Heart left ventricle (tissue), 16 donors: Measurements from ENCODE around the gene COL23A1. TPM values are rescaled to one million over a fixed set of nuclear protein-coding genes. Genes with fewer than 3 reads are reported as not detected.

Experiments used
- ATAC-seq, 4 donors: fragments of 200-7000 bp; cut with Tn5 transposase; one replicate each; pipeline ENCODE4 v1.9.1; 2020 to 2022; ENCODE audit warnings: moderate library complexity in 4 of 4, mild to moderate bottlenecking in 3 of 4, moderate number of reproducible peaks in 1 of 4
- DNase-seq, 5 donors: peaks; one replicate each; pipeline ENCODE4 v3.0.0-alpha.2; 2020
- H3K27ac ChIP-seq, 12 donors: fragments of 200-600 bp; sonication (generic) in 4 of 12; one replicate each; pipeline versions ENCODE4 v1.5.0 to v1.8.0; 2016 to 2022; ENCODE audit warnings: mild to moderate bottlenecking in 2 of 12
- H3K27me3 ChIP-seq, 9 donors: fragments of 200-600 bp; sonication (generic) in 2 of 9; one replicate each; pipeline versions ENCODE4 v1.5.1 to v1.8.0; 2016 to 2022; ENCODE audit warnings: mild to moderate bottlenecking in 3 of 9
- H3K36me3 ChIP-seq, 9 donors: fragments of 200-600 bp; sonication (generic) in 2 of 9; one replicate each; pipeline versions ENCODE4 v1.5.0 to v1.8.0; 2018 to 2022; ENCODE audit warnings: mild to moderate bottlenecking in 2 of 9
- H3K4me1 ChIP-seq, 12 donors: fragments of 200-600 bp; sonication (generic) in 4 of 12; one replicate each; pipeline versions ENCODE4 v1.5.0 to v1.8.0; 2016 to 2022; ENCODE audit warnings: mild to moderate bottlenecking in 3 of 12
- H3K4me3 ChIP-seq, 12 donors: fragments of 200-600 bp; sonication (generic) in 4 of 12; one replicate each; pipeline versions ENCODE4 v1.5.0 to v1.8.0; 2017 to 2022; ENCODE audit warnings: mild to moderate bottlenecking in 9 of 12, moderate library complexity in 4 of 12
- H3K9me3 ChIP-seq, 12 donors: fragments of 200-600 bp; sonication (generic) in 4 of 12; one replicate each; pipeline versions ENCODE4 v1.5.0 to v1.8.0; 2016 to 2022; ENCODE audit warnings: mild to moderate bottlenecking in 1 of 12
- CTCF ChIP-seq, 12 donors: fragments of 200-600 bp; sonication (generic) in 4 of 12; IDR thresholded peaks; one replicate each; pipeline versions ENCODE4 v1.5.0 to v1.8.0; 2018 to 2022; ENCODE audit warnings: antibody characterized with exemption in 12 of 12, mild to moderate bottlenecking in 5 of 12
- POLR2A ChIP-seq, 2 donors: fragments of 450-650 bp; IDR thresholded peaks; one replicate each; pipeline ENCODE4 v1.6.1; 2017; ENCODE audit warnings: antibody characterized with exemption in 2 of 2, mild to moderate bottlenecking in 2 of 2, moderate library complexity in 2 of 2
- WGBS, 4 donors: extraction: QIAGEN DNeasy Blood & Tissue Kit in 2 of 4; methylation state at CpG; one replicate each; pipeline versions ENCODE4 v1.1.5 to v1.1.7; 2013 to 2018; 5-methylcytosine and 5-hydroxymethylcytosine counted together
- intact Hi-C, 10 donors: fragments of 100-400 bp; cut with DNase I; formaldehyde crosslinking; loops; one replicate each; pipeline versions ENCODE4 v1.11.1 to v1.14.2; 2022
- polyA plus RNA-seq, 2 donors: library from polyadenylated mRNA; stranded (reverse); fragments of 200-250 nt; gene quantifications; one replicate each; pipeline ENCODE4 v1.2.3, GENCODE V29; 2013
- total RNA-seq, 9 donors: library from RNA; depleted of rRNA in 2 of 9; stranded (reverse); fragments of >200 nt in 2 of 9; fragmentation: NEBNext Ultra II Directional in 3 of 9; extraction: Animal tissue kit (Norgen Biotek cat#: 25700) in 3 of 9; gene quantifications; one replicate each; pipeline versions ENCODE4 v1.1.0 to v1.2.4, GENCODE V29; 2016 to 2023
- donor health status: ischemic (EF 13 %, LVEDD 7.1; RV severe dilation, severe dysfunction).
- donor health status: healthy with polysubstance abuse.
- donor health status: DM: no; HTN: yes; CAD: no.
- donor health status: DM: no; HTN: no; CAD: no.
- donor health status: ischemic (EF 25% LVEDD 6.9; RV normal size, moderate dysfunction).
- donor health status: ischemic (EF 25% LVEDD 5.7; RV mildly dilated, moderate dysfunction).
- donor health status: healthy.
- donor health status: DM: yes; HTN: yes; CAD: no.
- donor health status: ischemic (EF 35%, LVEDD 5.7; RV mildly dilated, moderate dysfunction).
- donor health status: nonischemic (EF 11% LVEDD 7.7; RV severe dilation, severe dysfunction).
- donor health status: DM: yes; HTN: yes; CAD: no.
- donor health status: PGD.
- donor health status: ischemic (EF 29% LVEDD 5.4; RV normal size, mild dysfunction).
- donor health status: nonischemic (EF 23%, LVEDD 6.1; RV moderate dilation, normal function).

Gene COL23A1
- total and polyA plus RNA-seq, 11 donors = 6.0 to 33.0 (median 18.8) TPM

DNA sequence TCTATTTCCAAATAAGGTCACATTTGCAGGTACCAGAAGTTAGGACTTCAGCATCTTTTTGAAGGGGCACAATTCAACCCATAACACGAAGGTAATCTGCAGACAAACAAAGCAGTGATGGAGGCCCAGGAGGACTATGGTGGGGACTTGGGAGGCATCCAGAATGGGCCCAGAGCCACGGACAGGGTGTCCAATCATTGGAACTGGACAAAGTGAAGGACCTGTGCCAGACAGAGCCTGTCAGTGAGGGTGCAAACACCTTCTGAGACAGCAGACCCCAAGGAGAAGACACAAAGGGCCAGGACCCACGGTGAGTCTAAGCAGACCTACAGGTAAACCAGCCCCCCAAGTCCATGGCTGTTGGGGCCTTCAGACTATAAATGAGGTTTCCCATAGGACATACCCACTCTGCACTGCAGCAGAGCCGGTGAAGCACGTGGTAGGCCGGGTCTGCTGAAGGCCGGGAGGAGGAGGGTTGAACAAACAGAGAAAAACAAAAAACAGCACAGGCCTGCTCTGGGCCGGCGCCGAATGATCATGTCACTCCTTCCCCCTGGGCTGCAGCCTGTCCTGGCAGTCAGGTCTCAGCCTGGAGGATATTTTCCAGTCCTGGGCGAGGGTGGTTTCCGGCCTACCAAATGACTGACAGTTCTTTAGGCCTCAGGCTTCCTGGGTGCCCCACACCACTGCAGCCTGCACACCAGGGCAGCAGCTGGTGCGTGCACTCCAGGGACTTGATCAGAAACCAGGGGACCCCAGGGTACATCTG, 84.4 kb downstream of the COL23A1 start:
- no peak for DNase-seq
- Histone ChIP-seq H3K4me1 (peaks cover 0 to 7% (median 0%) of the 10 kb centered on the region in 12 donors), H3K9me3 (peaks cover 0 to 12% (median 0%) of the 10 kb centered on the region in 12 donors), H3K36me3 (no peaks in the 10 kb centered on the region), H3K27ac (peak overlapping the region in 1 of 12 donors; percentile 25), H3K4me3 (no peak overlapping the region), H3K27me3 (no peaks in the 10 kb centered on the region)
- intact Hi-C loops = no loop called here
- 78 to 89% (median 84%) methylated on average over 12 to 13 of the region's 13 CpGs for WGBS, 4 donors
- no peak for TF ChIP-seq CTCF (IDR thresholded peaks at IDR 0.05)
- no peak for TF ChIP-seq POLR2A (IDR thresholded peaks at IDR 0.05)
- ATAC-seq = peak in 3 of 4 donors; percentile 13 to 59 (median 58)

DNA sequence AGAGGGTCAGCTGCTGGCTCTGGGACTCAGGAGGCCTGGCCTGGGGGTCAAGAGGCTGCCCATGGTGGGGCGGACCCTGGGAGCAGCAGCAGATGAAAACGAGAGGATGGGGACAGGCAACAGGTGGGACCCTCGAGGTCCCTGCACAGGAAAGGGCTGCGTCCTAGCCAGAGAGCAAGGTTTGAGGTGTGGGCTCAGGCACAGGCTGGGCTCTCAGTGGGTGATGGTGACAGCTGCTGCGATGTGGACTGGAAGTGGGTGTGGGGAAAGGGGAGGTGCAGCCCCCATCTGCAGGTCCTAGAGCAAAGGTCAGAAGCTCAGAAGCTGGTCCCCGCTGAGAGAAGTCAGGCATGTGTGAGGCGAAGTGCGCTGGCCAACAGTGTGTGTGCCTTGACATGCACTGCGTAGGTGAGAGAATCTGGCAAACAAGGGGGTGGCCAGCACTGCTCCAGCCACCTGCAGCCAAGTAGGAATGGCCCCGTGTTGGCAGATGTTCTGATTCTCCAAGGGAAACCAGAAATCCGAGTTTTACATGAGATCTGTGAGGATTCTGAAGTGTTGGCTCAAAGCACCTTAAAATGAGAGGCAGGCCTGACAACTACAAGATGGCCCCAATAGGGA, 85.7 kb downstream of the COL23A1 start:
- no peaks in the 10 kb centered on the region for H3K36me3 ChIP-seq
- H3K27ac ChIP-seq = no peak overlapping the region
- WGBS, 4 donors = 82 to 86% (median 83%) methylated on average over 11 of the region's 11 CpGs
- no peak for TF ChIP-seq CTCF (IDR thresholded peaks at IDR 0.05)
- H3K9me3 ChIP-seq = peaks cover 0 to 19% (median 0%) of the 10 kb centered on the region in 12 donors
- intact Hi-C loops = no loop called here
- H3K4me3 ChIP-seq = no peak overlapping the region
- no peak for DNase-seq
- H3K4me1 ChIP-seq = peaks cover 0 to 7% (median 0%) of the 10 kb centered on the region in 12 donors
- ATAC-seq = no peak
- no peaks in the 10 kb centered on the region for H3K27me3 ChIP-seq

DNA sequence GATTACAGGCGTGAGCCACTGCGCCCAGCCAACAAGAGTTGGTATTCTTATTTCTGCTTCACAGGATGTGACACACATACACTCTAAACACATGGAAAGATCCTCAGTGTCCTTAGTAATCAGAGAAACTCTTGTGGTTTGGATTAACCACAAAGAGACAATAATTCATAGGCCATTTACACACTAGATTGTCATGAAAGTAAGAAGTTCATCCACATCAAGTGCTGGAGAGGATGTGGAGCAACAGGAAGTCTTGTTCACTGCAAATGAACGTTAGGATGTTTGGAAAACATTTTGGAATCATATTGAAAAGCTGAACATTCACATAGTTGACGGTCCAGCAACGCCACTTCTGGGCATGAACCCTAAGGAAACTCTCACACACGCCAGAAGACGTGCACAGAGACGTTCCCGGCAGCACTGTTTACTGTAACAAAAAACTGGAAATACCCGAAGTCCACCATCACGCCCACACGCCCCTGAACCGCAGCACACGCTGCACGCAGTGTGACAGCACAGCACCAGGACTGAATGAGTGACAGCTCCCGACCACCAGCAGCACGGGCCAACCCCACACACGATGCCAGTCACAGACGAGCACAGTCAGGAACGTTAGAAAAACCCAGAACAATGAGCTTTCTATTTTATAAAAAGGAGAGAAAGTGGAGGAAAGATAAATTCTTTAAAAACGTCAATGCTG, 87.6 kb downstream of the COL23A1 start:
- DNase-seq = no peak
- intact Hi-C loops = loop anchor here in 1 of 10 donors (2.0 kb wide), 1 partner anchor 34 kb away; no protein-coding TSS in a partner anchor

More for the DNA sequence above, 87.6 kb downstream of the COL23A1 start:
- ATAC-seq = no peak
- no peaks in the 10 kb centered on the region for H3K4me1 ChIP-seq
- peaks cover 0 to 17% (median 0%) of the 10 kb centered on the region in 12 donors for H3K9me3 ChIP-seq
- no peak overlapping the region for H3K4me3 ChIP-seq
- H3K36me3 ChIP-seq = no peaks in the 10 kb centered on the region
- H3K27me3 ChIP-seq = no peaks in the 10 kb centered on the region
- no peak overlapping the region for H3K27ac ChIP-seq
- 86 to 90% (median 88%) methylated on average over 21 of the region's 21 CpGs for WGBS, 4 donors
- no peak for TF ChIP-seq CTCF (IDR thresholded peaks at IDR 0.05)
- no peak for TF ChIP-seq POLR2A (IDR thresholded peaks at IDR 0.05)
